ENCODE data around the gene TMEM184A.

DNA sequence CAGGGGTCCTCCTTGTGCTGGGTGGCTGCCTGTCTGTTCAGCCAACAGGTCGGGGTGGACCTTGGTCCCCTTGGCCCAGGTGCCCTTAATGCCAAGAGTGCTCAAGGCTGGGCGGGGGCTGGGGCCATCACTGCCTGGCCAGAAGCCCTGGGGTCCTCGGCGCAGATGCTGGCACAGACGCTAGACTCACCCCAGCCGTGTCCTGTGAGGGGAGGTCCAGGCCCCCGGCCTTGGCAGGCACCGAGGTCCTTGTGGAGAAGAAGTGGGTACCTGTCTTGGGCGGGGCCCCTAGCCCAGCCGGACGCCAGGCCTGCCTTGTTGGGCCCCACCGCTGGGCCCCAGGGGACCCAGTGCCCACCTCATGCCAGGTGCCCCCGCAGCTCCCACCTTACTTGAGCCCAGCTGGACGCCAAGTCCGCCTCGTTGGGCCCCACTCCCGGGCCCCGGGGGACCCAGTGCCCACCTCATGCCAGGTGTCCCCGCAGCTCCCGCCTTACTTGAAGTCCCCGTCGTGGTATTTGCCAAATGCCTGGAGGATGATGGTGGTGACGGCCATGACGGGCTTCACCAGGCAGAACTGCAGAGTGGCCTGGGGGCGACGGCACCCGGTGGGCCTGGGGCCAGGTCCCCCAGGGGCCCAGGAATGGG is 6.5 kb downstream of the TMEM184A start:
- TF ChIP-seq, protein P1, sequence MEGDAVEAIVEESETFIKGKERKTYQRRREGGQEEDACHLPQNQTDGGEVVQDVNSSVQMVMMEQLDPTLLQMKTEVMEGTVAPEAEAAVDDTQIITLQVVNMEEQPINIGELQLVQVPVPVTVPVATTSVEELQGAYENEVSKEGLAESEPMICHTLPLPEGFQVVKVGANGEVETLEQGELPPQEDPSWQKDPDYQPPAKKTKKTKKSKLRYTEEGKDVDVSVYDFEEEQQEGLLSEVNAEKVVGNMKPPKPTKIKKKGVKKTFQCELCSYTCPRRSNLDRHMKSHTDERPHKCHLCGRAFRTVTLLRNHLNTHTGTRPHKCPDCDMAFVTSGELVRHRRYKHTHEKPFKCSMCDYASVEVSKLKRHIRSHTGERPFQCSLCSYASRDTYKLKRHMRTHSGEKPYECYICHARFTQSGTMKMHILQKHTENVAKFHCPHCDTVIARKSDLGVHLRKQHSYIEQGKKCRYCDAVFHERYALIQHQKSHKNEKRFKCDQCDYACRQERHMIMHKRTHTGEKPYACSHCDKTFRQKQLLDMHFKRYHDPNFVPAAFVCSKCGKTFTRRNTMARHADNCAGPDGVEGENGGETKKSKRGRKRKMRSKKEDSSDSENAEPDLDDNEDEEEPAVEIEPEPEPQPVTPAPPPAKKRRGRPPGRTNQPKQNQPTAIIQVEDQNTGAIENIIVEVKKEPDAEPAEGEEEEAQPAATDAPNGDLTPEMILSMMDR (IDR thresholded peaks at IDR 0.05) = no peak
- TF ChIP-seq POLR2A (IDR thresholded peaks at IDR 0.05) (no peak), POLR2AphosphoS5 (IDR thresholded peaks at IDR 0.05) (no peak)

Data from breast epithelium (tissue), 3 donors.